K562 (cell line): Measurements from ENCODE around the gene APBA2. TPM values are rescaled to one million over a fixed set of nuclear protein-coding genes. Genes with fewer than 3 reads are reported as not detected.
A peak's percentile ranks its signal among the peaks of the same experiment; 100 is the strongest.

Experiments used
- ATF7 ChIP-seq: fragments of 450-650 bp; IDR thresholded peaks from 2 replicates; pipeline ENCODE4 v1.7.1; 2014; ENCODE audit warnings: mild to moderate bottlenecking, moderate library complexity
- CAMTA2 ChIP-seq: fragments of 250-450 bp; sonication (Bioruptor Pico); conservative IDR thresholded peaks from 2 replicates; pipeline ENCODE4 v1.5.1; 2022
- CHD2 ChIP-seq: IDR thresholded peaks from 2 replicates; pipeline ENCODE4 v1.6.1; 2011; ENCODE audit warnings: low read depth, low read length
- CLOCK ChIP-seq: fragments of 250-450 bp; sonication (Bioruptor Pico); IDR thresholded peaks from 2 replicates; pipeline ENCODE4 v1.4.0; 2020; ENCODE audit warnings: mild to moderate bottlenecking, moderate library complexity, borderline replicate concordance
- CREB3 ChIP-seq: fragments of 450-650 bp; conservative IDR thresholded peaks from 2 replicates; pipeline ENCODE4 v1.6.1; 2016; ENCODE audit warnings: missing genetic modification characterization, low read depth, mild to moderate bottlenecking, missing compliant biosample characterization, moderate library complexity
- CREBBP ChIP-seq: IDR thresholded peaks from one replicate; pipeline ENCODE4 v1.6.1; 2012; ENCODE audit warnings: low read depth, mild to moderate bottlenecking, control low read depth, inconsistent platforms, low read length
- HDAC3 ChIP-seq: fragments of 450-650 bp; IDR thresholded peaks from 2 replicates; pipeline ENCODE4 v1.6.1; 2018; ENCODE audit warnings: borderline replicate concordance, mild to moderate bottlenecking, moderate library complexity; ENCODE audit not compliant: partially characterized antibody
- HDGF ChIP-seq: fragments of 450-650 bp; IDR thresholded peaks from 2 replicates; pipeline ENCODE4 v1.6.1; 2016
- ILF3 ChIP-seq: fragments of 450-650 bp; IDR thresholded peaks from 2 replicates; pipeline ENCODE4 v1.6.1; 2018; ENCODE audit warnings: antibody characterized with exemption, mild to moderate bottlenecking, moderate library complexity, borderline replicate concordance
- ILK ChIP-seq: fragments of 450-650 bp; IDR thresholded peaks from 2 replicates; pipeline ENCODE4 v1.6.1; 2016; ENCODE audit warnings: missing genetic modification characterization, low read depth, mild to moderate bottlenecking, missing compliant biosample characterization, moderate library complexity, borderline replicate concordance
- JUNB ChIP-seq: fragments of 450-650 bp; formaldehyde crosslinking; conservative IDR thresholded peaks from 2 replicates; pipeline ENCODE4 v1.4.0; 2020; ENCODE audit warnings: mild to moderate bottlenecking
- MXD1 ChIP-seq: fragments of 250-450 bp; sonication (Bioruptor Pico); IDR thresholded peaks from 2 replicates; pipeline ENCODE4 v1.8.0; 2021; ENCODE audit warnings: borderline replicate concordance, mild to moderate bottlenecking, moderate library complexity; ENCODE audit not compliant: poor library complexity, severe bottlenecking
- MYC ChIP-seq, 2 experiments: fragments of 250-450 bp in 1 of 2; sonication (Bioruptor Pico) in 1 of 2; IDR thresholded peaks; 2 replicates each; pipeline versions ENCODE4 v1.5.1 to v1.6.1; 2012 to 2021; ENCODE audit warnings: low read depth in 2 of 2, borderline replicate concordance in 1 of 2, improper control_type of control experiment in 1 of 2, low read length in 1 of 2, mild to moderate bottlenecking in 1 of 2, moderate library complexity in 1 of 2
- NCOA1 ChIP-seq: fragments of 450-650 bp; IDR thresholded peaks from 2 replicates; pipeline ENCODE4 v1.6.1; 2016; ENCODE audit warnings: low read depth
- NEUROD1 ChIP-seq: fragments of 150-350 bp; IDR thresholded peaks from 2 replicates; pipeline ENCODE4 v1.6.1; 2014; ENCODE audit warnings: borderline replicate concordance, low read length, low read depth; ENCODE audit not compliant: partially characterized antibody
- PYGO2 ChIP-seq: fragments of 450-650 bp; IDR thresholded peaks from 2 replicates; pipeline ENCODE4 v1.6.1; 2016; ENCODE audit warnings: mild to moderate bottlenecking, missing genetic modification characterization, moderate library complexity, missing compliant biosample characterization
- RBM39 ChIP-seq: fragments of 200-400 bp; formaldehyde crosslinking; optimal IDR thresholded peaks from 2 replicates; pipeline ENCODE3; 2018; ENCODE audit warnings: low read depth, low read length
- SMAD3 ChIP-seq: fragments of 450-650 bp; formaldehyde crosslinking; conservative IDR thresholded peaks from 2 replicates; pipeline ENCODE4 v1.4.0; 2020; ENCODE audit warnings: mild to moderate bottlenecking
- SMC3 ChIP-seq: conservative IDR thresholded peaks from 2 replicates; pipeline ENCODE4 v1.6.1; 2011; ENCODE audit warnings: low read depth, low read length, improper control_type of control experiment; ENCODE audit not compliant: insufficient read depth
- SRSF3 ChIP-seq: fragments of 200-400 bp; formaldehyde crosslinking; IDR thresholded peaks from 2 replicates; pipeline ENCODE4 v1.6.1; 2016; ENCODE audit warnings: mild to moderate bottlenecking, low read length, moderate library complexity; ENCODE audit not compliant: insufficient read depth
- TCF15 ChIP-seq: fragments of 250-450 bp; sonication (Bioruptor Pico); IDR thresholded peaks from 2 replicates; pipeline ENCODE4 v1.8.0; 2022; ENCODE audit warnings: moderate library complexity, mild to moderate bottlenecking, inconsistent platforms
- ZNF584 ChIP-seq: fragments of 200-800 bp; sonication (Bioruptor generic); IDR thresholded peaks from 2 replicates; pipeline ENCODE4 v1.6.1; 2016; ENCODE audit warnings: low read depth, mild to moderate bottlenecking, missing genetic modification characterization, missing compliant biosample characterization
- ZNF766 ChIP-seq: fragments of 200-800 bp; sonication (Bioruptor generic); conservative IDR thresholded peaks from 2 replicates; pipeline ENCODE4 v1.6.1; 2016; ENCODE audit warnings: missing genetic modification characterization, missing compliant biosample characterization
- polyA plus RNA-seq, 8 experiments: library from polyadenylated mRNA; depleted of rRNA in 4 of 8; stranded (reverse) in 5 of 8; unstranded in 3 of 8; fragments of >200 nt; fragmentation: Nextera tagmentation in 2 of 8; fragmentation: Illumina TruSeq in 1 of 8; extraction: Ambion mirVana in 2 of 8; extraction: Trizol in 1 of 8; gene quantifications; 2 replicates each; pipeline versions ENCODE4 v1.2.1 to v1.2.3, GENCODE V29; 2011 to 2014; ENCODE audit warnings: inconsistent platforms in 1 of 8, missing spikeins in 1 of 8
- total RNA-seq, 7 experiments: library from RNA; depleted of rRNA in 6 of 7; stranded (reverse); fragments of >200 nt in 6 of 7; fragmentation: Illumina TruSeq in 2 of 7; extraction: Trizol in 2 of 7; gene quantifications; 2 replicates each; pipeline versions ENCODE4 v1.2.1 to v1.2.3, GENCODE V29; 2011 to 2021; ENCODE audit warnings: low replicate concordance in 1 of 7

Gene APBA2
- total and polyA plus RNA-seq, 9 of the 15 experiments (the other 6 are each of a cell fraction or from before 2014, with no cell fraction given): 0.24 to 40.9 (median 25.2) TPM

- TF ChIP-seq MXD1 (CRISPR knock-in tag) (no peak), CLOCK (CRISPR knock-in tag) (no peak), ZNF584 (CRISPR knock-in tag) (no peak), ILK (tag) (no peak), JUNB (CRISPR knock-in tag) (no peak), NCOA1 (no peak), MYC (IDR thresholded peaks at IDR 0.05; ENCODE audit: low read depth, low read length) (no peak), MYC (CRISPR knock-in tag; IDR thresholded peaks at IDR 0.05; ENCODE audit: borderline replicate concordance, low read depth) (no peak), ATF7 (no peak), PYGO2 (tag) (no peak), HDAC3 (no peak), SMAD3 (CRISPR knock-in tag) (no peak), HDGF (no peak), ILF3 (no peak), CREBBP (no peak), CREB3 (tag) (no peak), RBM39 (no peak), NEUROD1 (no peak), TCF15 (no peak), CAMTA2 (CRISPR knock-in tag) (no peak), ZNF766 (CRISPR knock-in tag) (no peak), CHD2 (no peak), SMC3 (peak; percentile 55), SRSF3 (no peak)
These were observed 254.0 kb downstream of the APBA2 start (continued) for GRCh38 chr15:29139540-29140459.
